Measurements from ENCODE around the gene STAB1. TPM values are rescaled to one million over a fixed set of nuclear protein-coding genes. Genes with fewer than 3 reads are reported as not detected.

STAB1 gene
- total and polyA plus RNA-seq, 2 of the 13 experiments (the other 11 are each of a cell fraction or from before 2014, with no cell fraction given) = 0.09 to 0.34 TPM

DNA sequence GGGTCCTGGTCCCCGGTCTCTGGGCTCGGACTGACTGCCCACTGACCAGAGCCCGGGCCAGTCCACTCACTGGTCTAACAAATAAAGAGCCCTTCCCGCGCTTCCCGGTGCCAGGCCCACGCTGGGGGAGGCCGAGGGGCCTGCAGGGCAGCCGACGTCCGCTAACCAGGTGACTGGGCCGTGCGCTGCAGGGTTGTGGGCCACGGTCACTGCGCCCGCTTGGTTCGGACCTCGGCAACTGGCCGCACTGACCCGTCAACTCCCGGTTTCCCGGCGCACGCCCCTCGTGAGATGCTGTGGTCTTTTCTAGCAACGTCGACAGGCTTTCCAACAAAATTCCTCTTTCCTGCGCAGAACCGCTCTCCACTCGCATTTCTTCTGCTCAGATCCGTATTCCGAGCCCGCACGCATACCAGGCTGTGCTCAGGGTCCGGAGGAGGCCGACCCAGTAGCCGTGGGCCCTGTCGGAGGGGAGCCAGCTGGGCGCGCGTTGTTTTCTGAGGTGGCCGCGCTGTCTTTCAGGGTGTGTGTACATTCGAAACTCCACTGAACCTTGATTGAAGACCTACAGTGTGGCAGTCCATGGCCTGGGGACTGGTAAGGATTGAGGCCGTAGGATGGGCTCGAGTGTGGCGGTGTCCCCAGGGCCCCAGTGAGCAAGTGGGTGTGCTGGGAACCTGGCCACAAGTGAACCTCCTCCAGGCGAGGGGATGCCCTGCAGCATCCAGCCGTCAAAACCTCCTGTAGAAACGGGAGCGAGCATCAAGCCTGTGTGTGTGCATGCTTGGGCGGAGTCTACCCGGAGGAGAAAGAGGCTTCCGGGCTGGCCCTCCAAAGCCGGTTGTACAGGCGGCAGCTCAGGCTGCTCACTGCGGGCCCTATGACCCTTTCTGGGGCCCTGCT is 39.4 kb downstream of the STAB1 start (continued):
- TF ChIP-seq ZNF501 (CRISPR knock-in tag; IDR thresholded peaks at IDR 0.05) (peak; percentile 84; the same call in 1 of the 2 replicates), CBFB (CRISPR knock-in tag; IDR thresholded peaks at IDR 0.05) (no peak), FOXK1 (CRISPR knock-in tag; IDR thresholded peaks at IDR 0.05; ENCODE audit: borderline replicate concordance, low read depth) (no peak), ZNF484 (CRISPR knock-in tag; IDR thresholded peaks at IDR 0.05; ENCODE audit: borderline replicate concordance, low read depth) (no peak), NFE2 (CRISPR knock-in tag; IDR thresholded peaks at IDR 0.05) (no peak), GATA4 (IDR thresholded peaks at IDR 0.05; ENCODE audit: borderline replicate concordance, low read depth) (no peak), FOXK2 (IDR thresholded peaks at IDR 0.05) (0 out of 2 replicates have a peak, but pooled peaks have one; percentile 11), ZFP1 (CRISPR knock-in tag; IDR thresholded peaks at IDR 0.05) (no peak), NCOA2 (CRISPR knock-in tag; IDR thresholded peaks at IDR 0.05) (no peak), ZNF431 (CRISPR knock-in tag; IDR thresholded peaks at IDR 0.05; ENCODE audit: borderline replicate concordance, low read depth) (0 out of 2 replicates have a peak, but pooled peaks have one; percentile 31), ZNF343 (CRISPR knock-in tag; IDR thresholded peaks at IDR 0.05) (0 out of 2 replicates have a peak, but pooled peaks have one; percentile 50), CCAR2 (optimal IDR thresholded peaks at IDR 0.05; ENCODE audit: low read depth, low read length) (no peak), BCL6 (CRISPR knock-in tag; IDR thresholded peaks at IDR 0.05) (no peak), HOXD1 (CRISPR knock-in tag; IDR thresholded peaks at IDR 0.05) (0 out of 2 replicates have a peak, but pooled peaks have one; percentile 37), ZNF33B (CRISPR knock-in tag; IDR thresholded peaks at IDR 0.05) (0 out of 2 replicates have a peak, but pooled peaks have one; percentile 83), ETV5 (CRISPR knock-in tag; IDR thresholded peaks at IDR 0.05; ENCODE audit: borderline replicate concordance) (0 out of 2 replicates have a peak, but pooled peaks have one; percentile 9), ZNF234 (CRISPR knock-in tag; conservative IDR thresholded peaks at IDR 0.05) (no peak), RBM22 (optimal IDR thresholded peaks at IDR 0.05; ENCODE audit: low read length) (no peak)
- TF ChIP-seq, protein P1, sequence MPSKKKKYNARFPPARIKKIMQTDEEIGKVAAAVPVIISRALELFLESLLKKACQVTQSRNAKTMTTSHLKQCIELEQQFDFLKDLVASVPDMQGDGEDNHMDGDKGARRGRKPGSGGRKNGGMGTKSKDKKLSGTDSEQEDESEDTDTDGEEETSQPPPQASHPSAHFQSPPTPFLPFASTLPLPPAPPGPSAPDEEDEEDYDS (CRISPR knock-in tag; IDR thresholded peaks at IDR 0.05) = peak; percentile 30; the same call in 1 of the 2 replicates
- TF ChIP-seq, protein P2, sequence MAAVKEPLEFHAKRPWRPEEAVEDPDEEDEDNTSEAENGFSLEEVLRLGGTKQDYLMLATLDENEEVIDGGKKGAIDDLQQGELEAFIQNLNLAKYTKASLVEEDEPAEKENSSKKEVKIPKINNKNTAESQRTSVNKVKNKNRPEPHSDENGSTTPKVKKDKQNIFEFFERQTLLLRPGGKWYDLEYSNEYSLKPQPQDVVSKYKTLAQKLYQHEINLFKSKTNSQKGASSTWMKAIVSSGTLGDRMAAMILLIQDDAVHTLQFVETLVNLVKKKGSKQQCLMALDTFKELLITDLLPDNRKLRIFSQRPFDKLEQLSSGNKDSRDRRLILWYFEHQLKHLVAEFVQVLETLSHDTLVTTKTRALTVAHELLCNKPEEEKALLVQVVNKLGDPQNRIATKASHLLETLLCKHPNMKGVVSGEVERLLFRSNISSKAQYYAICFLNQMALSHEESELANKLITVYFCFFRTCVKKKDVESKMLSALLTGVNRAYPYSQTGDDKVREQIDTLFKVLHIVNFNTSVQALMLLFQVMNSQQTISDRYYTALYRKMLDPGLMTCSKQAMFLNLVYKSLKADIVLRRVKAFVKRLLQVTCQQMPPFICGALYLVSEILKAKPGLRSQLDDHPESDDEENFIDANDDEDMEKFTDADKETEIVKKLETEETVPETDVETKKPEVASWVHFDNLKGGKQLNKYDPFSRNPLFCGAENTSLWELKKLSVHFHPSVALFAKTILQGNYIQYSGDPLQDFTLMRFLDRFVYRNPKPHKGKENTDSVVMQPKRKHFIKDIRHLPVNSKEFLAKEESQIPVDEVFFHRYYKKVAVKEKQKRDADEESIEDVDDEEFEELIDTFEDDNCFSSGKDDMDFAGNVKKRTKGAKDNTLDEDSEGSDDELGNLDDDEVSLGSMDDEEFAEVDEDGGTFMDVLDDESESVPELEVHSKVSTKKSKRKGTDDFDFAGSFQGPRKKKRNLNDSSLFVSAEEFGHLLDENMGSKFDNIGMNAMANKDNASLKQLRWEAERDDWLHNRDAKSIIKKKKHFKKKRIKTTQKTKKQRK (IDR thresholded peaks at IDR 0.05; ENCODE audit: low read length) = no peak
- TF ChIP-seq, protein P3, sequence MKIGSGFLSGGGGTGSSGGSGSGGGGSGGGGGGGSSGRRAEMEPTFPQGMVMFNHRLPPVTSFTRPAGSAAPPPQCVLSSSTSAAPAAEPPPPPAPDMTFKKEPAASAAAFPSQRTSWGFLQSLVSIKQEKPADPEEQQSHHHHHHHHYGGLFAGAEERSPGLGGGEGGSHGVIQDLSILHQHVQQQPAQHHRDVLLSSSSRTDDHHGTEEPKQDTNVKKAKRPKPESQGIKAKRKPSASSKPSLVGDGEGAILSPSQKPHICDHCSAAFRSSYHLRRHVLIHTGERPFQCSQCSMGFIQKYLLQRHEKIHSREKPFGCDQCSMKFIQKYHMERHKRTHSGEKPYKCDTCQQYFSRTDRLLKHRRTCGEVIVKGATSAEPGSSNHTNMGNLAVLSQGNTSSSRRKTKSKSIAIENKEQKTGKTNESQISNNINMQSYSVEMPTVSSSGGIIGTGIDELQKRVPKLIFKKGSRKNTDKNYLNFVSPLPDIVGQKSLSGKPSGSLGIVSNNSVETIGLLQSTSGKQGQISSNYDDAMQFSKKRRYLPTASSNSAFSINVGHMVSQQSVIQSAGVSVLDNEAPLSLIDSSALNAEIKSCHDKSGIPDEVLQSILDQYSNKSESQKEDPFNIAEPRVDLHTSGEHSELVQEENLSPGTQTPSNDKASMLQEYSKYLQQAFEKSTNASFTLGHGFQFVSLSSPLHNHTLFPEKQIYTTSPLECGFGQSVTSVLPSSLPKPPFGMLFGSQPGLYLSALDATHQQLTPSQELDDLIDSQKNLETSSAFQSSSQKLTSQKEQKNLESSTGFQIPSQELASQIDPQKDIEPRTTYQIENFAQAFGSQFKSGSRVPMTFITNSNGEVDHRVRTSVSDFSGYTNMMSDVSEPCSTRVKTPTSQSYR (CRISPR knock-in tag; IDR thresholded peaks at IDR 0.05; ENCODE audit: borderline replicate concordance) = no peak
- TF ChIP-seq, protein P4, sequence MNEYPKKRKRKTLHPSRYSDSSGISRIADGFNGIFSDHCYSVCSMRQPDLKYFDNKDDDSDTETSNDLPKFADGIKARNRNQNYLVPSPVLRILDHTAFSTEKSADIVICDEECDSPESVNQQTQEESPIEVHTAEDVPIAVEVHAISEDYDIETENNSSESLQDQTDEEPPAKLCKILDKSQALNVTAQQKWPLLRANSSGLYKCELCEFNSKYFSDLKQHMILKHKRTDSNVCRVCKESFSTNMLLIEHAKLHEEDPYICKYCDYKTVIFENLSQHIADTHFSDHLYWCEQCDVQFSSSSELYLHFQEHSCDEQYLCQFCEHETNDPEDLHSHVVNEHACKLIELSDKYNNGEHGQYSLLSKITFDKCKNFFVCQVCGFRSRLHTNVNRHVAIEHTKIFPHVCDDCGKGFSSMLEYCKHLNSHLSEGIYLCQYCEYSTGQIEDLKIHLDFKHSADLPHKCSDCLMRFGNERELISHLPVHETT (CRISPR knock-in tag; conservative IDR thresholded peaks at IDR 0.05) = no peak

Measured in HepG2 (cell line).